Dermis blood vessel endothelial cell (primary cell): Measurements from ENCODE around the gene EPGN. TPM values are rescaled to one million over a fixed set of nuclear protein-coding genes. Genes with fewer than 3 reads are reported as not detected.

Experiments
- DNase-seq: peaks from one replicate; pipeline ENCODE4 v3.0.0; 2010
- total RNA-seq: library from RNA; depleted of rRNA; stranded (reverse); fragments of >200 nt; gene quantifications from 2 replicates; pipeline ENCODE4 v1.2.3, GENCODE V29; 2014

Gene EPGN
- total RNA-seq, 1 donor from 2014 or later, result 0.17 TPM

- DNase-seq, result no peak
These were observed 35.8 kb downstream of the EPGN start for GRCh38 chr4:74344031-74344430.

- no peak for DNase-seq
These were observed 45.6 kb downstream of the EPGN start for GRCh38 chr4:74353858-74354257.

GRCh38 chr4:74357965-74358364 lies 49.7 kb downstream of the EPGN start:
- no peak for DNase-seq

- DNase-seq, result no peak
These were observed 53.4 kb downstream of the EPGN start for GRCh38 chr4:74361671-74362070.

GRCh38 chr4:74362347-74362746 lies 54.1 kb downstream of the EPGN start:
- no peak for DNase-seq

- no peak for DNase-seq
These were observed 56.0 kb downstream of the EPGN start for GRCh38 chr4:74364256-74364651.

GRCh38 chr4:74364652-74365491 lies 56.6 kb downstream of the EPGN start, which contains the start of gene EREG:
EREG (plus strand) TSS chr4:74365145; CDS start chr4:74365309, 164 bp downstream.
- peak; percentile 35 for DNase-seq

- peak; percentile 30 for DNase-seq
These were observed 57.5 kb downstream of the EPGN start for GRCh38 chr4:74365761-74366160.

Other genes with a start within 250 kb of the EPGN start
- 1.2 and 5.6 TPM in 2 replicates for gene CXCL2, start 209.3 kb upstream of the EPGN start, total RNA-seq
- 19.8 and 33.5 TPM in 2 replicates for gene MTHFD2L, start 150.4 kb upstream of the EPGN start, total RNA-seq
- under 0.01 TPM in 2 replicates for gene EREG, start 56.7 kb downstream of the EPGN start, total RNA-seq
- 0.19 and 0.34 TPM in 2 replicates for gene AREG, start 136.7 kb downstream of the EPGN start, total RNA-seq